HG03378 (cell line): ENCODE results near the gene ERG.

ENCODE experiments used
- ATAC-seq: cut with Tn5 transposase; IDR thresholded peaks from one replicate; pipeline ENCODE4 v1.9.1; 2021; ENCODE audit warnings: mild to moderate bottlenecking, moderate library complexity; ENCODE audit not compliant: unreplicated experiment

The ERG gene

GRCh38 chr21:38498057-38498833 is at the start of gene ERG:
TSS of gene ERG (minus strand) at chr21:38498477. CDS start at chr21:38498380, 97 bp downstream.
- no peak for ATAC-seq

GRCh38 chr21:38544661-38545060 is 46.4 kb upstream of the ERG start:
- no peak for ATAC-seq

GRCh38 chr21:38542263-38542662 is 44.0 kb upstream of the ERG start:
- no peak for ATAC-seq

- no peak for ATAC-seq
Measured at GRCh38 chr21:38538353-38538752, 40.1 kb upstream of the ERG start.

- ATAC-seq, result no peak
Measured at GRCh38 chr21:38534591-38534990, 36.3 kb upstream of the ERG start.

GRCh38 chr21:38533887-38534286 is 35.6 kb upstream of the ERG start:
- no peak for ATAC-seq

GRCh38 chr21:38531591-38531990 is 33.3 kb upstream of the ERG start:
- ATAC-seq, result no peak

- ATAC-seq, result no peak
Measured at GRCh38 chr21:38531039-38531541, 32.8 kb upstream of the ERG start.

GRCh38 chr21:38527737-38528136 is 29.5 kb upstream of the ERG start:
- ATAC-seq, result no peak

GRCh38 chr21:38525454-38525853 is 27.2 kb upstream of the ERG start:
- ATAC-seq, result no peak

- no peak for ATAC-seq
Measured at GRCh38 chr21:38524168-38525153, 26.2 kb upstream of the ERG start.

- no peak for ATAC-seq
Measured at GRCh38 chr21:38520511-38520910, 22.2 kb upstream of the ERG start.

- no peak for ATAC-seq
Measured at GRCh38 chr21:38511662-38512243, 13.5 kb upstream of the ERG start.

- ATAC-seq, result no peak
Measured at GRCh38 chr21:38511198-38511597, 12.9 kb upstream of the ERG start.

- ATAC-seq, result no peak
Measured at GRCh38 chr21:38507374-38507942, 9.2 kb upstream of the ERG start.

GRCh38 chr21:38506661-38507281 is 8.5 kb upstream of the ERG start:
- ATAC-seq, result no peak

- ATAC-seq, result no peak
Measured at GRCh38 chr21:38505654-38506523, 7.6 kb upstream of the ERG start.

GRCh38 chr21:38504066-38504465 is 5.8 kb upstream of the ERG start:
- no peak for ATAC-seq

GRCh38 chr21:38503583-38503982 is 5.3 kb upstream of the ERG start:
- no peak for ATAC-seq
